Measurements from ENCODE around the gene ACTG1.

The ACTG1 gene

DNA sequence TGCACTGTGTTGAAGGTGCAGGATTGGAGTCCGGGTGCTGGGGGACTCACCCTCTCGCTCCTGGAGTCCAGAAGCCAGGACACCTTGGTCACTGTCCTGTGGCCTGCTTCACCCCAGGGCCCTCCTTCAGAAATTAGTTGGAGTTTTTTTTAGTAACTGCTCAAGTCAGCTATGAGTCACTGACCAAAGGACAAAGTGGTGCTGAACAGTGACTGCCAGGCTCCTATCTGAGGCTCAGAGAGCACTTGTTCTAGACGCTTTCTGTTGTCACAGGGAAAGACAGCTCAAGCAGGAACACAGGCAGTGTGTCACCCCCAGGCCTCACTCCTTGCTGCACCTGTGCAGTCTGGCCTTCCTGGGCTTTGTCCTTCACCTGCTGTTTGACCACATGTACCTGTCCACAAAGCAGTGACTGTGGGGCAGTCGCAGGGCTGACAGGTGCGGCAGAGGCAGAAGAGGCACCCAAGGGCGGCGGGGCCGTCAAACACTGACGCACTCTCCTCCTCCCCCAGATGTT lies 43.6 kb upstream of the ACTG1 start:
- no peak for TF ChIP-seq CTCF (IDR thresholded peaks at IDR 0.05; ENCODE audit: control insufficient read depth, insufficient read depth, low read depth, low read length, missing control alignments)
- DNase-seq (ENCODE audit: low read depth) = no peak
- no peak overlapping the region for H3K4me3 ChIP-seq (ENCODE audit: control insufficient read depth, low read depth, low read length)

- peak overlapping the region; percentile 78 for H3K4me3 ChIP-seq (ENCODE audit: control insufficient read depth, low read depth, low read length)
- no peak for TF ChIP-seq CTCF (IDR thresholded peaks at IDR 0.05; ENCODE audit: control insufficient read depth, insufficient read depth, low read depth, low read length, missing control alignments)
- DNase-seq (ENCODE audit: low read depth) = peak; percentile 84
Measured at GRCh38 chr17:81553616-81554181, 41.1 kb upstream of the ACTG1 start.

GRCh38 chr17:81553018-81553615 lies 40.5 kb upstream of the ACTG1 start:
- TF ChIP-seq CTCF (IDR thresholded peaks at IDR 0.05; ENCODE audit: control insufficient read depth, insufficient read depth, low read depth, low read length, missing control alignments) = no peak
- DNase-seq (ENCODE audit: low read depth) = no peak
- peak overlapping the region; percentile 78 for H3K4me3 ChIP-seq (ENCODE audit: control insufficient read depth, low read depth, low read length)

- H3K4me3 ChIP-seq (ENCODE audit: control insufficient read depth, low read depth, low read length) = peak within 1 kb of the TSS; percentile 78
- TF ChIP-seq CTCF (IDR thresholded peaks at IDR 0.05; ENCODE audit: control insufficient read depth, insufficient read depth, low read depth, low read length, missing control alignments) = no peak
- DNase-seq (ENCODE audit: low read depth) = no peak
Measured at GRCh38 chr17:81552244-81553017, 39.8 kb upstream of the ACTG1 start, which contains the start of gene FAAP100. FAAP100 (minus strand) TSS chr17:81552353; CDS start chr17:81552330, 23 bp downstream.

GRCh38 chr17:81551458-81552243 lies 39.1 kb upstream of the ACTG1 start:
- peak overlapping the region; percentile 78 for H3K4me3 ChIP-seq (ENCODE audit: control insufficient read depth, low read depth, low read length)
- no peak for DNase-seq (ENCODE audit: low read depth)
- no peak for TF ChIP-seq CTCF (IDR thresholded peaks at IDR 0.05; ENCODE audit: control insufficient read depth, insufficient read depth, low read depth, low read length, missing control alignments)

GRCh38 chr17:81550830-81551457 lies 38.3 kb upstream of the ACTG1 start:
- no peak for DNase-seq (ENCODE audit: low read depth)
- no peak for TF ChIP-seq CTCF (IDR thresholded peaks at IDR 0.05; ENCODE audit: control insufficient read depth, insufficient read depth, low read depth, low read length, missing control alignments)
- peak overlapping the region; percentile 78 for H3K4me3 ChIP-seq (ENCODE audit: control insufficient read depth, low read depth, low read length)
